DMS53 (cell line): ENCODE results near the gene SEC61A1.

Experiments
- DNase-seq: peaks from one replicate; lab custom pipeline; 2025; lab: John Stamatoyannopoulos, UW

The SEC61A1 gene

DNA sequence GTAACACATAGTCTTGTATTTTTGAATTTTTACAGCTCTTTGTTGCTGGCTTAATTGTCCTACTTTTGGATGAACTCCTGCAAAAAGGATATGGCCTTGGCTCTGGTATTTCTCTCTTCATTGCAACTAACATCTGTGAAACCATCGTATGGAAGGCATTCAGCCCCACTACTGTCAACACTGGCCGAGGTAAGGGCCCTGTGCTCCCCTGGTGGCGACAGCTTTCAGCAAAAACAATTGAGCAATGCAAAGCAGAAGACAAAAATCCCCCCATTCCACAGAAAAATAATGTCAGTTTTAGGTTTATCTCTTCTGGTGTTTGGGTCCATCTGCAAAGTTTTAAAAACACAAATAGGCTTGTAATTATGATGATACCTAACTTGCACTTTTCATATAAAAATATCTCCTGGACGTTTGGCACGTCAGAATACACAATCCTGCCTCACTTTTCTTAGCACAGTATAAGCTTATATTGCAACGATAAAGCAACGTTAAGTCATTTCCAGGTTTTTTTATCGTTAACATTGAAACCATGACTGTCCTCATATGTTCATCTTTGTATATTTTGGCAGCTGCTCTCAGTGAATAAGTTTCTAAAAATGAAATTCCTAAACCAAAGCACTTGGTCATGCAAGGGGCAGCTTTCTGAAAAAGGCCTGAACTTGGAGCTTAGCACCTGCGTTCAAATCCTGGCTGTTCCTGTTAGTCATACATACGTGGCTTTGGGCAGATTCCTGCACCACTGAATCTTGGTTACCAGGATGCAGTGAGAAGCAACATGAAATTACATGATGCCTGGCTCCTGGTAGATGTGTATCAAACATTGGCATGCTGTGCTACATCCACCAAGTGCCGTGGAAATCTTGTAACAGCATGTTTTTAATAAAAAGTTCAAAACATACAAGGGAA, 8.5 kb downstream of the SEC61A1 start:
- DNase-seq: no peak

DNA sequence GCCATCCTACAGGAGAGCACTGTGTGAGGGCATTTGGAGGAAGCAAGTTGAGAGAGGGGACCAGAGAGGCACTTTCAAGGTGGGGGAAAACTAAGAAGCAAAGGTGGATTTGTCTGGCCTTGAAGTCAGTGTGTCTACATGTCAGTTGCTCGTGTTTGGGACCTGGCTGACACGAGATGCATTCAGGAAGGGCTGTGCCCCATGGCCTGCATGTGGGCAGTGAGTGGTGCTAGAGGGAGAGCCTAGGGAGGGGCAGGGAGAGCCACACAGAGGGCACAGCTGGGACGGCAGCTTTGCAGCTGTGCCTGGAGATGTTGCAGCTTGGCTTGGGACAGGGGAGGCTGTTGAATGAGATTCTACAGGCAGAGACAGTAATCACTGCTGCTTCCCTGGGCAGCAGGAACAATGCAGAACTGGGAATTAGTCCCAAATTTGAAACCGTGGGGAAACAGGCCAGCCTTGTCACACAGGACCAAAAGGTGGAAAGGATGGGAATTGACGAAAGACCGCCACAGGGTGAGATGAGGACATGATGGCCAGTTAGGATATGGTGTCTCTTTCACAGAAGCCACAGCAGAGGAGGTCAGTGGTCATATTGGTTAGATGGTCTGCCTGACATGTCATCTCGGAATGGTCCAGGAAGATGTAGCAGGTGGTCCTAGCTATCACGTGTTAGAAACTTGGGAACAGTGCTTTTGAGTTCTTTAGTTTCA, 10.0 kb downstream of the SEC61A1 start:
- no peak for DNase-seq

DNA sequence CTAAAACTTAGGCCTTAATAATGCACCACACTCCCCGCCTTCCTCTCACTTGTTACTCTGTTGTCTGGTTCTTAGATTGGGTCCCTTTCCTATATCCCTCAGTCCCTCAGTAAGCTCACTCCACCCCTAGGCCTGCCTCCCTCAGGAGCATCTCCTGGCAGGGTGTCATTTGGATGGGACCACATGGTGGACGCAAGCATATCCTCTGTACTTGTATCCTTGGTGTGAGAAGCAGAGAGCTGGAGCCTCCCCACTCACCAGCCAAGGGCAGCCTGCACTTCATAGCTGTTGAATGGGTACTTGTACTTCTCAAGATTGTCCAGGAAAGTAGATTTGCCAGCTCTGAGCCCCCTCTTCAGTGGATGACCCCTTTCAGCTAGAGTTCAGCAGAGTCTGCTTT, 11.6 kb downstream of the SEC61A1 start:
- no peak for DNase-seq

DNA sequence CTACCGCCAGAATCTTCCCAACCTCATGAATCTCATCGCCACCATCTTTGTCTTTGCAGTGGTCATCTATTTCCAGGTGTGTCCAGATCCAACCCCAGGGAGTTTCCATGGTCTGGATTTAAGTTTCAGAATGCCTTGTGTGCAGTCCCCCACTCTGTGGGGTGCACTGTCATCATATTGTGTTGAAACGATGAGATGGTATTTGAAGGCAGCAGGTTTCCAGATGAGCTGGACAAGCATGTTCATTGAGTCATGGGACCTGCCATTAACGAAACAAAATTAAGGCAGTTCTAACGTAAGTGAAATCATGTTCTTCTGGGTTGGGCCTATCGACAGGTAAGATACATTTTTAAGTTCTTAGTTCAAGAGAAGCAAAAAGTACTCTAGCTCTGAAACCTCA, 12.7 kb downstream of the SEC61A1 start:
- no peak for DNase-seq

DNA sequence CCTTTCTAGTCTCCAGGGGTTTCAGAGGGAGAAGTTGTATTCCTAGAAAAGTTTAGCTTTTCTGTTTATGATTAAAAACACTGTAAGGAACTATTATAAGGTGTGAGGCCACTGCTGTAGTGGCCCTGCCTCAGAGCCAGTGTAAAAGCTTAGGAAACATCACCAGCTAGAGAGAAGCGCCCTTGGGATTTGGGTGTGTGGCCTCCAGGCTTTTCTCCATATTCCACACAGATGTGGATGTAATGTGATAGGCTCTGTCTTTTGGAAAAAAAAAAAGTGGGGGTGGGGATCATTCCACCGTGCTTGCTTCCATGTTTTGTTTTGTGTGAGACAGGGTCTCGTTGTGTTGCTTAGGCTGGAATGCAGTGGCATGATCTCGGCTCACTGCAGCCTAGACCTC, 13.9 kb downstream of the SEC61A1 start:
- DNase-seq: no peak

DNA sequence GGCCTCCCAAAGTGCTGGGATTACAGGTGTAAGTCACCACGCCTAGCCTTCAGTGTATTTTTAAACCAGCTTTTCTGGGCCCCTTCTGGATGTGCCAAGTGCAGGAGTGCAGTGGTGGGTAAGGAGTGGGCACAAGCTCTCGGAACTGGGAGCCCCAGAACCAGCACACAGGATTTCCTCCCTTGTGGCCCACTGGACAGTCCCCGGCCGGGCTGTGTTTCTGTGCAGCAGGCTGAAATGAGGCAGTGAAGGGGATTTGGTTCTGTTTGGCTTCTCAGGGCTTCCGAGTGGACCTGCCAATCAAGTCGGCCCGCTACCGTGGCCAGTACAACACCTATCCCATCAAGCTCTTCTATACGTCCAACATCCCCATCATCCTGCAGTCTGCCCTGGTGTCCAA, 14.4 kb downstream of the SEC61A1 start:
- DNase-seq: no peak

DNA sequence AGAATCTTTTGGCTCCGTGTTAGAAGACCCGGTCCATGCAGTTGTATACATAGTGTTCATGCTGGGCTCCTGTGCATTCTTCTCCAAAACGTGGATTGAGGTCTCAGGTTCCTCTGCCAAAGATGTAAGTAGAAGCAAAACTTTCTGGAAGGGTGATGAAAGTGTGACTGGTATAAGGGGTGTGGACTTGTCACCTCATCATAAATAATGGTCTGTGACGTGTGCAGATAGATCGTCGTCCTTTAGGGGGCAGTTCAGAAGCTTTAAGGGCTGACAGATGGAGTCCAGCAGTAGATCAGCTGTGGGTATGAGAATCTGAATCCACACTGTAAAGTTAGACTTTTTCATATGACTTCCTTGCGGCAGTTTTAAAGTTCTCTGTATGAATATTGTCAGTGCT, 15.3 kb downstream of the SEC61A1 start:
- no peak for DNase-seq

DNA sequence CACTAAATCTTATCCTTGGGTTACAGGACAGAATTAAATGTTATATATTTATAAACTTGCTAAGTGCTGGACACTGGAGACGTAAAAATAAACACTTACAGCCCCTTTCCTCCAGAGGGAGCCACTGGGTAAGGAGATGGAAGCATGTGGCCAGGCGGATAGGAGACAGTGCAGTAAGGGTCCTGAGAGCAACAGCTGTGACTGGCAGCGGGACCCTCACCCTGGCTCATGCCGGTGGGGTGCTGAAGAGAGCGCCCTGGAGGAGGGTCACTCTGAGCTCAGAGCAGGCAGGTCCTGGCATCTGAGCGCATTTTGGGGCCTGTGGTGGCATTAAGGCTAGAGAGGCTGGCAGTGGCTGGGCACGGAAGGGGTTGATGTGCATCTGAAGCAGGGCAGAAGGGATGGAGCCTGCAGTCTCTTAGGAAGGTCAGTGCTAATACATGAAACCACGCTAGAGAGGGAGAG, 16.0 kb downstream of the SEC61A1 start:
- DNase-seq: peak; percentile 65

DNA sequence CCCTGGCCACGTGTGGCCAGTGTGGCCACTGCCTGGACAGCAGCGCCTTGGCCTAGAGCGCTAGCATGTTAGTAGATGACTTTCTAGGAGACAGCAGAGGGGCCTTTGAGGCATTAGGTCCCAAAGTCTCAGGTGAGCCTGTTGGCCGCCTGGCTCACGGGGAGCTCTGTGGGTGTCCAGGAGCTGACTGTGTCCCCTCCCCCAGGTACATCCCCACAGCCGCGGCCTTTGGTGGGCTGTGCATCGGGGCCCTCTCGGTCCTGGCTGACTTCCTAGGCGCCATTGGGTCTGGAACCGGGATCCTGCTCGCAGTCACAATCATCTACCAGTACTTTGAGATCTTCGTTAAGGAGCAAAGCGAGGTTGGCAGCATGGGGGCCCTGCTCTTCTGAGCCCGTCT, 17.0 kb downstream of the SEC61A1 start:
- no peak for DNase-seq

DNA sequence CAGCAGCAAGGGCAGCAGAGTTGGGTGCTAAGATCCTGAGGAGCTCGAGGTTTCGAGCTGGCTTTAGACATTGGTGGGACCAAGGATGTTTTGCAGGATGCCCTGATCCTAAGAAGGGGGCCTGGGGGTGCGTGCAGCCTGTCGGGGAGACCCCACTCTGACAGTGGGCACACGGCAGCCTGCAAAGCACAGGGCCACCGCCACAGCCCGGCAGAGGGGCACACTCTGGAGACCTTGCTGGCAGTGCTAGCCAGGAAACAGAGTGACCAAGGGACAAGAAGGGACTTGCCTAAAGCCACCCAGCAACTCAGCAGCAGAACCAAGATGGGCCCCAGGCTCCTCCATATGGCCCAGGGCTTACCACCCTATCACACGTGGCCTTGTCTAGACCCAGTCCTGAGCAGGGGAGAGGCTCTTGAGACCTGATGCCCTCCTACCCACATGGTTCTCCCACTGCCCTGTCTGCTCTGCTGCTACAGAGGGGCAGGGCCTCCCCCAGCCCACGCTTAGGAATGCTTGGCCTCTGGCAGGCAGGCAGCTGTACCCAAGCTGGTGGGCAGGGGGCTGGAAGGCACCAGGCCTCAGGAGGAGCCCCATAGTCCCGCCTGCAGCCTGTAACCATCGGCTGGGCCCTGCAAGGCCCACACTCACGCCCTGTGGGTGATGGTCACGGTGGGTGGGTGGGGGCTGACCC, 18.8 kb downstream of the SEC61A1 start:
- no peak for DNase-seq

DNA sequence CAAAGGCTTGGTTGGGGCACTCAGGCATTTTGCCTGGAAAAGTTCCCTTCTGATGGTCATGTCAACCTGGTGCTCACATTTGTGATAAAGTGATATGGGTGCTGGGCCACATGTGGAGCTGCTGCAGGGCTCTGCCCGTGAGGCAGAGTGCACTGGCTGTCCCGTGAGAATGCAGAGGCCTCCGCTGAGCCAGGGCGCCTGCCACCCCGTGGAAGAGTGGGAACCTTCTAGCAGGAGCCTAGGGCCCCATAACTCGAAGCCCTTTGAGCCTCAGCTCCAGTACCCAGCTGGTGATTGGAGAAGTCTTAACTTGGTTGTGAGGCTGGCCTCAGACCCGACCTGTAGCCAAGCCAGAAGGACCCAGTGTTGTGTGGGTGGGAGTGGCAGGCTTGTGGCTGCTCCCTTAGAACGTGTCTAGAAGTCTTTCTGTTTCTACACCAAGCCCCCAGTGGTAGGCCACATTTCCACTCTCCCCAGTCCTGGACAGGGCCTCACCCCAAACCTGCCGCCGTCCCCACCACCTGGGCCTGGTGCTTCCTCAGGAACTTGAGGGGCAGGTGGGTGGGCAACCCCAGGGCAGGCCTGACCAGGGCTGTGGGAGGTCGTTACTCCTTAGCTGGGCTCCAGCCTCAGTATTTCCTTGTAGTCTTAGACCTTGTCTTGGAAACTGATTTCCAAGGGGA, 19.7 kb downstream of the SEC61A1 start:
- no peak for DNase-seq

DNA sequence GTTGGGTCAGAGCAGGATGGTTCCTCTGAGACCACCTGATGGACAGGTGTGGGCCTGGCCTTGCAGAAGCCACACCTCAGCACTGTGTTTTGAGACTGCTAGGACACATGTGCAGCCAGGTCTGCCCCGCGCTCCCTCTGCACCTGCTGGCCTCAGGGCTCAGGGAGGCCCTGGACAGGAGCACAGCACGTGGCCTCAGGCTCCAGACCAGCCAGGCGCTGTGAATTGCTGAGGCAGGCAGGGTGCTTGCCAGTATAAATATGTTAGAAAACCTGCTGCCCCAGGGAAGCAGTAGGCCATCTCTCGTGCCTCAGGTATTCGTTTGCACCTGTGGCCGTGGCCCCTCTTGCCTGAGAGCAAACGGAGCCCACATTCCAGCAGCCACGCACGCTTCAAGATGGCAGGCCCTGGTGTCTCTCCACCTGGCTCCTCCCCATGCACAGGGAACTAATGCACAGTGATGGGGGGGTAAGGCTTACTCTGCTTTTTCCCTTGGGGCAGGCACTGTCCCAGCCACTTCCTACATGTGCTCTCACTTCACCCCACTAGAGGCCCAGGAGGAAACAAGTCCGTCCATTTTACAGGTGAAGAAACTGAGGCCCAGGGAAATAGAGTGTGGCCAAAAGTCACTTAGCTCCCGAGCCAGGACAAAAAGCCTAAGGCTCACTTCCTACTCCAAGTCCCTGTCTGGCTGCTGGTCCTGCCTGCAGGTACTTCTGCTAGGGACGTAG, 20.4 kb downstream of the SEC61A1 start:
- no peak for DNase-seq

DNA sequence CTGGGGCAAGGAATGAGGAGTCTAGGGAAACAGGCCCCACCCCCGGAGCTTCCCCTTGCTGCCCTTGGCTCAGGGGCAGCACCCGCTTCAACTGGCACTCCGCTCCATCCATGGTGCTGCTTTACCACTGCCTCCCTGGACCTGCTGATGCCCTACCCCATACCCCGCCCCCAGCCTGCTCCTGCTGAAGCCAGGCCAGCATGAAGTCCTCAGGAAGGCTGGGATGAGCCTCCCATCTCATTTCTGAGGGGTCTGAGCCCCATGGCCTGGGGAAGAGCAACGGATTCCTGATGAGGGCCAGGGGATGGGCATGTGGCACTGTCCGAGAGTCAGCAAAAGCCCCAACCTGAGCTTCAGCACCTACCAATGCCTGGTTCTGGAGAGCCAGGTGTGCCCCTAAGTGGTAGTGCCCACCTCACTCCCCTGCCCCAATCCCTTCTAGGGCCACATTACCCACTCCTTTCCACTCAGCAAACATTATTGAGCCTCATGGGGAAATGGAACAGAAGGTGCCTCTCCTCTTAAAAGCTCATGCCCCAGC, 21.0 kb downstream of the SEC61A1 start:
- no peak for DNase-seq

DNA sequence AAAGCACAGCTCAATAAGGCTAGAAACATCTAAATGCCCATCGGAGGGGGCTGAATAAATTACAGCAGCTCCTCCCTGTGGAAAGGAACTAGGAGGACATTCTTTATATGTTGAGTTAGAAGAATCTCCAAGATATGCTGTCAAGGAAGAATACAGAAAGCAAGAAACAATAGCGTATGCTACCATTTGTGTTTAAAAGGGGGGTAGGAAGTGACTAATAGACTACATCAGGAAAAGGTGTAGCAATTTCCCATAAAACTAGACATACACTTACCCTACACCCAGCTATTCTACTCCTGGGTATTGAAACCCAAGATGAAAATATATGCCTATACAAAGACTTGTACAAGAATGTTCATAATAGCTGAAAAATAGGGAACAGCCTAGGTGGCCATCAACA, 21.6 kb downstream of the SEC61A1 start:
- DNase-seq: no peak

DNA sequence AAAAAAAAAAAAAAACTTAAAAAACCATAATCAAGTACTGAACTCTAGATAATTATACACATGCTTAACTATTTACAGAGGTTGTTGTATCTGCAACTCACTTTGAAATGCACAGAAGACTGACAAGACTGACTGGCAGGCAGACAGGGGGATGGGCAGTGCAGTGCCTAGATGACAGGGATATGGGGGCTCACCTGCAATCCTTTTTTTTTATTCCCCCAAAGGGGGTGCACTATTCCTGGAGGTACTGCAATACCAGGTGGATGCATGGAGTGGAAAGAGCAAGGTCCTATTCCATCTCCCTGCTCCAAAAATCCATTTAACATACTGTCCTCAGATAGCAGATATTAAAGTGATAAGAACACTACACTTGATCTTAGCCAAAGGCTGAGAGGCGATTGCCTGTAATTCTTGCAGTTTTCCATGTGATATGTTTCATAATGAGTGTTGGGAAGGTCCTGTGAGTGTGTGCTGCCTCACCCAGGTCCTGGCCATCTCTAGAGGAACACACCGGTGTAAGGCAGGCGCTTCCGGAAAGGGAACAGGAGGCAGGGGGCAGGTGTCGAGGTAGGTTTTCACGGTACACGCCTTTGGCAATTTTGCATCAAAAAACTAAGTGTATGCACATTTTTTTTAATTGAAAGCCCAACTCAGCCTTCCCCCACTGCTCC, 22.7 kb downstream of the SEC61A1 start:
- peak; percentile 65 for DNase-seq

DNA sequence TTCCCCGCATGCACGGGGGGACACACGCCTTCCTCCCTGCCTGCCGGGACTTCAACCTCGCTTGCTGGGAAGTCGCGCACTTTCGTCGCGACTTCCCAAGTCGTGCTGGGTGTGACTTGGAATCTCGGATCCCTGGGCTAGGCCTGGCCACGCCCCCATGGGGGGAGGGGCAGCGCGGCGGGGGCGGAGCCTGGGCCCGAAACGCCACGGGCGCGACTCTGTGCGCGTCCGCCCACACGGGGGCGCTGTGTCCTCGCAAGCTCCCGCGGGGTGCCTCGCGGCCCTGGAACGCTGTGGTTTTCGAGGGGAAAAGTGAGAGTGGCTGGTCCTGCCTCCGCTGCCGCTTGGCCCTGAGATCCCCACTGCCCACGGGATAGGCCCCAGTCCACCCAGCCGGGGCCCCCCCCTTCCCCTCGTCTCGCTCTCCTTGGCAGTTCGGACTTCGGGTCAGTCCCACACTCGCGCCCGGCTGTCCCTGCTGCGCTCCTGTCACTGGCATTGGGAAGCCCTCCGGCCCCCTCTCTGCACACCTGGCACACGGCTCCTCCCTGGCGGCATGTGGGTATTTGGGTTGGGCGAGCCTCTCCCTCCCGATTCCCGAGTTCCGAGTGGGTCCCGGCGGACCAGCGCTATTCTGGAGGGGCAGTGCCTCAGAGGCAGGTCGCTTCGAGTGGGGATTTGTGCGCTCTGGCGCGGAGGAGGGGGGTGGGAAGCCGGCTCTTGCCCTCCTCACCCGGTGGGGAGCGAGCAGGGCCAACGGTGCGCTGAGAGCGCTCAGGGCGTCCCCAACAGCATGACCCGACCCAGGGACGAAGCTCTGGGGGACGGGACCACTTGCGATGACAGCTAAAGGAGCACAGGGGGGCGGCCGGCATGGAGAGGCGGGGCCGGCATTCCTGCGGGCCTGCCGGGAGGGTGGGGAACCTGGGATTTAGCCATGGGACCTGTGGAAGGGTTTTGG, 23.6 kb downstream of the SEC61A1 start:
- DNase-seq: peak; percentile 77

DNA sequence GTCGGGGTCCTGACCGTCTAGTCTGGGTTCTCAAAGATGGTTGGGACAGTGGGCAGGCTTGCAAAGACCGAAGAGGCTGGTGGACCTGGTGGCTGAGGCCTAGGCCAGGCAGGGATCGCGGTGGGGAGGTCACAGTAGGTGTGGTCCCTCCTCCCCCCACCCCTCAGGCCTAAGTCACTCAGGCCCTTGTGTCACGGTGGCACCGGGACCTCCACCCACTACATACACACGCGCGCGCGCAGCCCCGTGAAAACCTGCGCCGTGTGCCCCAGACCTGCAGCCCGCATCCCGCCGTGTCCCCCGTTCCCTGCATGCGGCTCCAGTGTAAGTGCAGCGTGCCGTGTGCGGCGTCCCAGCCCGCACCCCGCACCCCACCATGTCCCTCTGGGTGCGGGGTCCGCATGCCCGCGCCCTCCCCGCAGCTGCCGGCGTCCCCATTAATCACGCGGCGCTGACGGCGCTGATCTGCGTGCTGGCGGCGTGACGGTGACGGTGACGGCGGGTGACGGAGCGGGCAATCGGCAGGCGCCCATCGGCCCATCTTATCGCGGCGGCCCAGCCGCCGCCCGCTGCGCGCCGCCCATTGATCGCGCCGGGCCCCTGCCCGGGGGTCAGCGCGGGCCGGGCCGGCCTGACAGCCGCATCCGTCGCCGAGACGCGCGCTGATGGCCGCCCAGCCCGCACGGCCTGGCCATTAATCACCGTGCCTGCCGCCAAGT, 24.4 kb downstream of the SEC61A1 start:
- DNase-seq: no peak

DNA sequence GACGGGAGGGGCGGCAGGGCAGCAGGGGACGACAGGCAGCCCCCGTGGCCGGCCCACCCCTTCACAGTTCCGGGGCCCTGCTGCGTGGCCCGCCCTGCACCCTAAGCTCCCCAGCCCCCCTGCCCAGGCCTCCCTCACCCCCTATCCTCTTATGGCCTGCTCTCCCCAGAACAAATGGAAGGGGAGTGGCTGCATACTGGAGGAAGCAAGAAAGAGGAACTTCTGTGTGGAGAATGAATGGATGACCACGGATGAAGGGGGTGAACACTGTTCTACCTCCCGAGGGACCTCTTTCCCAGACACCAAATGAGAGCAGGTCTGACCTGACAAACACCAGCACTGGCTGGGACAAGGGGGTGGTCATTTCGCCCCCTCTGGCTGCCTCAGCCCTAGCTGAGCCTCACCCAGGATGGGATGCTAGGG, 25.0 kb downstream of the SEC61A1 start:
- no peak for DNase-seq

DNA sequence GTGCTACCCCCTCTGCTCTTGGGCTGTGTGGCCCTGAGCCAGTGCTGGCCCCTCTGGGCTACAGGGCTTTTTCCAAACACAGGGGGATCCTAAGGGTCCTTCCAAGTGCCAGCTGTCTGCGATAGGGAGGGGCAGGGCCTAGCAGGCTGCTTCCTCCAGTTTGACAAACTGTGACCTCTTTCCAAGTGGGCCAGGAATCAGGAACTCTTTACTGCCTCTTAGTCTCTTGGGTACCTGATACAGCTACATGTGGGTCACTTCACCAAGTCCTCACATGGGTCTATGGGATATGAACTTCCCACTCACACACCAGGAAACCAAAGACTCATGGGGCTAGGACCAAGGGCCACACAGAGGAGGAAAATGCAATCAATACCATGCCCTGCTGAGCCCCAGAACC, 25.4 kb downstream of the SEC61A1 start:
- no peak for DNase-seq
